ENCODE measurements around the gene ME2. TPM values are rescaled to one million over a fixed set of nuclear protein-coding genes. Genes with fewer than 3 reads are reported as not detected.

The ME2 gene
- total and polyA plus RNA-seq, 2 donors (not counting 3 experiments of a cell fraction or from before 2014, with no cell fraction given) = 28.6 to 42.4 TPM

GRCh38 chr18:50869150-50869549 is 9.8 kb upstream of the ME2 start:
- Histone ChIP-seq H4K20me1 (replicated peaks; ENCODE audit: control insufficient read depth, extremely low read depth, insufficient read depth, low read length) (no peaks in the 10 kb centered on the region), H3K4me1 (ENCODE audit: control insufficient read depth, extremely low read depth, insufficient read depth, low read length) (peaks cover 3% of the 10 kb centered on the region), H3K4me3 (replicated peaks in 1 of 3; ENCODE audit: insufficient read depth in 1 of 3, low read depth in 1 of 3, low read length in 3 of 3) (no peak overlapping the region), H2AFZ (ENCODE audit: low read depth, low read length) (no peak overlapping the region), H3K9me3 (replicated peaks; ENCODE audit: control insufficient read depth, insufficient read depth, low read length) (no peaks in the 10 kb centered on the region), H3K9me1 (replicated peaks; ENCODE audit: control insufficient read depth, extremely low read depth, insufficient read depth, low read length) (no peaks in the 10 kb centered on the region), H3K79me2 (ENCODE audit: control insufficient read depth, insufficient read depth, low read length) (no peaks in the 10 kb centered on the region), H3K36me3 (ENCODE audit: control insufficient read depth in 2 of 2, extremely low read depth in 1 of 2, insufficient read depth in 2 of 2, low read length in 2 of 2) (no peaks in the 10 kb centered on the region), H3K9ac (replicated peaks; ENCODE audit: extremely low read depth, insufficient read depth, low read length) (no peak overlapping the region), H3K27ac (ENCODE audit: insufficient read depth, low read depth, low read length) (no peak overlapping the region), H3K4me2 (ENCODE audit: insufficient read depth, low read length) (no peak overlapping the region), H3K27me3 (ENCODE audit: control insufficient read depth in 2 of 2, insufficient read depth in 2 of 2, low read length in 2 of 2) (peaks cover 0 to 3% of the 10 kb centered on the region in 2 experiments)
- CTCF ChIA-PET = interaction anchor here (2.7 kb wide), 1 partner anchor 9 kb away, joined by 13 read pairs; the partner anchor contains the start of gene ME2
- DNase-seq (ENCODE audit: low read depth, low spot score) = no peak
- dilution Hi-C loops (cut with MboI; ENCODE audit: extremely low pct_ligation_motif_present, low sequenced_read_pairs) (no loop called here), intact Hi-C loops (cut with micrococcal nuclease) (no loop called here)
- no peak for FAIRE-seq
- TF ChIP-seq CTCF (IDR thresholded peaks at IDR 0.05; ENCODE audit: extremely low read depth in 1 of 2, insufficient read depth in 1 of 2, low read depth in 1 of 2, low read length in 2 of 2) (no peak), POLR2AphosphoS5 (IDR thresholded peaks at IDR 0.05; ENCODE audit: insufficient read depth, low read depth, low read length) (no peak), JUN (IDR thresholded peaks at IDR 0.05; ENCODE audit: borderline replicate concordance, insufficient read depth, insufficient read length, low read depth) (no peak), POLR2A (IDR thresholded peaks at IDR 0.05; ENCODE audit: low read depth, low read length) (no peak), GATA2 (IDR thresholded peaks at IDR 0.05; ENCODE audit: insufficient read depth, insufficient read length, low read depth, low read length) (no peak), FOS (IDR thresholded peaks at IDR 0.05; ENCODE audit: borderline replicate concordance, insufficient read depth, low read length) (no peak), EZH2 (IDR thresholded peaks at IDR 0.05; ENCODE audit: borderline replicate concordance, low read depth, low read length, severe bottlenecking) (no peak), MAX (IDR thresholded peaks at IDR 0.05; ENCODE audit: insufficient read depth, insufficient read length) (no peak), MYC (IDR thresholded peaks at IDR 0.05; ENCODE audit: low read depth, low read length) (no peak)
- BruUV-seq (replicated peaks) = no TSS peak
- POLR2A ChIA-PET = no interaction called here

Measured in endothelial cell of umbilical vein (primary cell).